Measurements from ENCODE around the gene POU6F2.

The POU6F2 gene

GRCh38 chr7:39501358-39501757 is 523.6 kb downstream of the POU6F2 start:
- DNase-seq (ENCODE audit: low read depth, low spot score): no peak

DNA sequence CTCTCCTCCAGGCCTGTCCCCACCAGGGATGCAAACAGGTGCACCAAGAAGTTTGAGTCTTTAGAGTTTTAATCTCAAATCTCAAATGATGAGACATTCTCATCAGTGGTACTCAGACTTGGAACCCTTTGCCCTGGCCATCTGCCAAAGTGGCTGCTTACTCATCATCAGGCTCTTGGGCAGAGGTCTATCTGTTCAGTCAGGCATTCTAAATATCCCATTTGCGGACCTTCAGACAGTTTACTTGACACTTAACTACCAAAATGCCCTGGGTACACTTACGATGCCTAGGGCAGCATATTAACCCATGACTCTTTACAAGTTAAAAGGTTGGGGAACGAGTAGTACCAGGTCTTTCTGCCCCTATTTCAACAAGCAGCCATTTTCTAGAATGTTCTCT is 527.3 kb downstream of the POU6F2 start:
- DNase-seq (ENCODE audit: low read depth, low spot score): no peak

DNA sequence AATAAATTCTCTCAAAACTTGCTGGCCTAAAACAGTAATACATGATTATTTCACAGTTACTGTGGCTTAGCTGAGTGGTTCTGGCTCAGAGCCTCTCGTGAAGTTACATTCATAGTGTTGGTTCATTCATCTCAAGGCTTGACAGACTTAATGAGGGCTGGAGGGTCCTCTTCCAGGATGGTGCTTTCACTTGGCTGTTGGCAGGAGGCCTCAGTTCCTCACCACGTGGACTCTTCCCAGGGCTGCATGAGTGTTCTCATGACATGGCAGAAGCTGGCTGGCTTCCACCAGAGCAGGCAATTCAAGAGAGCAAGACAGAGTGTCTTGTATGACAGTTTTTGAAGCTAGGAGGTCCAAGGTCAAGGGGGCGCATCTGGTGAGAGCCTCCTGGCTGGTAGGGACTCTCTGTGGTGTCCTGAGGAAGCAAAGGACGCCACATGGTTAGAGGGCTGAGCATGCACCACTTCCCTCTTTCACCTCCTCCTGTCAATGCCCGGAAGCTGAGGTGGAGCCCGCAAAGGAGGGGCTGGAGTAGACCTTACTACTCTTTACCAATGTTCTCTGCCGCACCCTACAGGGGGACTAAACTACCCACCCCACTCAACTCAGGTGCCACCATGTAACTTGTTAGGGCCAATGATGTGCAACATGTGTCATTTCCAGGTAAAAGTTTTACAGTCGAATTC is 530.3 kb downstream of the POU6F2 start:
- no peak for DNase-seq (ENCODE audit: low read depth, low spot score)

DNA sequence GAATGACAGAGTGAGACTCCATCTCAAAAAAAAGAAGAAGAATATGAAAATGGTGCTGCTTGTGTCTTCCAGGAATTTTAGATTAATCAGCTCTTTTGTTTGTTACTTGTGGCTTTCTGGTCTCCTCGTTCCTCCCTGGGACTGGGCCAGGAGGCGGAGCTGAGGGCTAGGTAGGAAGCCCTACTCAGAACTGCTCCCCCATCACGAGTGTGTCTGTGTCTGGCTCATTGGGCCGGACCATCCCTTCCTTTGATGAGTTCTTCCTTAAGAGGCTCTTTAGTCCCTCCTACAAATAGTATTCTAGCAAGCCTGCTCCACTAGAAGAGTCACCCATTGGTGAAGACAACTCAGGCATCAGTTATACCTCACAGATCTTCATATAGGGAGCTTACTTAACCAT is 531.7 kb downstream of the POU6F2 start:
- DNase-seq (ENCODE audit: low read depth, low spot score): no peak

GRCh38 chr7:39509912-39510311 is 532.2 kb downstream of the POU6F2 start:
- no peak for DNase-seq (ENCODE audit: low read depth, low spot score)

DNA sequence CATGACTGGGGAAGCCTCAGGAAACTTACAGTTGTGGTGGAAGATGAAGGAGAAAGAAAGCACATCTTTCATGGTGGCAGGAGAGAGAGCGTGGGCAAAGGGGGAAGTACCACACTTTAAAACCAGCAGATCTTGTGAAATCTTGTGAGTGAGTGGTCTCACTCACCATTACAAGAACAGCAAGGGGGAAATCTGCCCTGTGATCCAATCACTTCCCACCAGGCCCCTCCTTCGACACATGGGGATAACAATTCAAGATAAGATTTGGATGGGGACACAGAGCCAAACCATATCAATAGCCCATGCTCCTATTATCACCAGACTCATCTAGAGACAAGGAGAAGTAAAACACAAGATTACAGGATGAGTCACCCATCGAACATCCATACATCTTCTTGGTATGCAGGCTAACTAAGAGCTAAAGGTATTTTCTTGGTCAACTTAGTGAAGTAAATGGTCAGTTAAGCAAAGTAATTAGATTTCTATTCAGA is 533.2 kb downstream of the POU6F2 start:
- no peak for DNase-seq (ENCODE audit: low read depth, low spot score)

DNA sequence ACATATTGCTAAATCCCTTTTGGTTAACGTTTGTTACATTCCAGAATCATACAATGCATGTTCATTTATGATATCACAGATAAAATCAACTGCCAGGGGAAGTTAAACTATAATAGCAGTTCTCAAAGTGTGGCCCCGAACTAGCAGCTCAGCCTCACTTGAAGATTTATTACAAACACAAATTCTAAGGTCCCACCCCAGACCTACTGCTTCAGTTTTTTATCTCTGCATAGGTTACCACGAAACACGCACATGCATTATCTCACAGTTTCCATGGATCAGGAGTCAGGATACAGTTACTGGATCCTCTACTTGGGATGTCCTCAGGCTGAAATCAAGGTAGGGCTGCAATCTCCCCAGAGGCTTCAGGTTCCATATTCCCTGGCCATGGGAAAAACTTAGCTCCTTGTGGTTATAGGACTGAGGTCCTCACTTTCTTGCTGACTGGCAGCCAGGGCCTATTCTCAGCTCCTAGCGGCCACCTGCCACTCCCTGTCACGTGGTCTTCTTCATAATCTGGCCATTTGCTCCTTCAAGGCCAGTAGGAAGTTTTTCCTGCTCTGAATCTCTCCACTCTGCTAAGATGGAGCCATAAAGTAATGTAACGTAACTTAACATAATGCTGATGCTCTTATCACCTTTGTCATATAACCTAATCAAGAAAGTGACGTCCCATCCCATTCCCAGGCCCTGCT is 538.0 kb downstream of the POU6F2 start:
- no peak for DNase-seq (ENCODE audit: low read depth, low spot score)

DNA sequence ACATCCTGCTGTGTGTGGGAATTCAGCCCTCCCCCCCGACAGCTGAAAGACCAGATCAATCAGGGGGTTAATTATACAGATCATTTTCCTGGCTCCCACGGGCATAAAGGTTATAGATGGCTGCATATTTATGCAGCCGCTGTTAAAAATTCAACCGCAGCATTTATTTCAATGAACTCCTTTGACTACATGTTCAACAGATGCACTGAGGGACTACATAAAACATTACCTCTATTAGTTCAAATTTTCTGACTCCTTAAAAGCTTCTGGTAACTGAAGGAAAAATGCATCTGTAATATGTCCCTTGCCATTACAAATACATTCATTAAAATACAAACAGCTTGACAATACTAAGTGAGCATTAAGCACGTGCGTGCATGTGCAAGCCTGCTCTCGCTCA is 538.8 kb downstream of the POU6F2 start:
- no peak for DNase-seq (ENCODE audit: low read depth, low spot score)

GRCh38 chr7:39517240-39517639 is 539.5 kb downstream of the POU6F2 start:
- no peak for DNase-seq (ENCODE audit: low read depth, low spot score)
